GM12878 (cell line): Measurements from ENCODE around the gene SEBOX. TPM values are rescaled to one million over a fixed set of nuclear protein-coding genes. Genes with fewer than 3 reads are reported as not detected.

Experiments
- ATAC-seq: fragments of 200-7000 bp; cut with Tn5 transposase; 3 replicates; pipeline ENCODE4 v1.9.1; 2020; ENCODE audit warnings: mild to moderate bottlenecking, moderate library complexity
- BruUV-seq: library from RNA; stranded (reverse); fragments of 400-500 nt; replicated peaks from 2 replicates; lab custom pipeline; 2021; lab: Mats Ljungman, UMichigan
- CTCF ChIA-PET: fragments of 300-600 bp; sonication (Branson Sonifier 250); formaldehyde crosslinking; extraction: SDS; loops from one replicate; lab custom pipeline; 2021; ENCODE audit warnings: inconsistent platforms; lab: Yijun Ruan, JAX
- POLR2A ChIA-PET: fragments of 350-600 bp; formaldehyde crosslinking; extraction: SDS; loops from one replicate; lab custom pipeline; 2021; ENCODE audit warnings: inconsistent platforms; lab: Charles Lee
- RAD21 ChIA-PET: fragments of 300-600 bp; sonication (Branson Sonifier 250); formaldehyde crosslinking; loops from one replicate; lab custom pipeline; 2023; ENCODE audit warnings: antibody characterized with exemption; ENCODE audit not compliant: unreplicated experiment; lab: Charles Lee
- SMC1A ChIA-PET: fragments of 300-600 bp; sonication (Branson Sonifier 250); formaldehyde crosslinking; loops from one replicate; lab custom pipeline; 2023; ENCODE audit not compliant: unreplicated experiment, uncharacterized antibody; lab: Charles Lee
- DNase-seq: peaks from one replicate; pipeline ENCODE4 v3.0.0-alpha.2; 2011; ENCODE audit warnings: low read depth, low spot score
- FAIRE-seq: peaks from 3 replicates; lab custom pipeline; 2011; peaks lifted over from hg19 to GRCh38; lab: Jason Lieb, UNC
- H2AFZ ChIP-seq: 2 replicates; pipeline ENCODE4 v1.6.0; 2011; ENCODE audit warnings: low read depth, low read length, control low read depth; ENCODE audit not compliant: control insufficient read depth
- H3K27ac ChIP-seq: 2 replicates; pipeline ENCODE4 v1.5.1; 2011; ENCODE audit warnings: control low read depth; ENCODE audit not compliant: control insufficient read depth, insufficient read depth
- H3K27me3 ChIP-seq, 2 experiments: replicated peaks in 1 of 2; 2 replicates each; pipeline versions ENCODE4 v1.6.0 to v1.6.1; 2011; ENCODE audit warnings: low read length in 1 of 2; ENCODE audit not compliant: control insufficient read depth in 2 of 2, insufficient read depth in 2 of 2
- H3K36me3 ChIP-seq, 2 experiments: 2 replicates each; pipeline ENCODE4 v1.5.1; 2011; ENCODE audit warnings: low read length in 1 of 2; ENCODE audit not compliant: control insufficient read depth in 2 of 2, insufficient read depth in 2 of 2
- H3K4me1 ChIP-seq: 2 replicates; pipeline ENCODE4 v1.6.1; 2011; ENCODE audit warnings: mild to moderate bottlenecking, low read length, moderate library complexity, mixed read lengths; ENCODE audit not compliant: control insufficient read depth, insufficient read depth
- H3K4me2 ChIP-seq: 2 replicates; pipeline ENCODE4 v1.6.0; 2011; ENCODE audit warnings: control low read depth; ENCODE audit not compliant: control insufficient read depth, insufficient read depth
- H3K4me3 ChIP-seq: fragments of 200-600 bp; sonication (generic); 2 replicates; pipeline ENCODE4 v1.5.1; 2016
- H3K79me2 ChIP-seq: 2 replicates; pipeline ENCODE4 v1.6.0; 2011; ENCODE audit warnings: low read length; ENCODE audit not compliant: control insufficient read depth, insufficient read depth
- H3K9ac ChIP-seq: 2 replicates; pipeline ENCODE4 v1.8.0; 2011; ENCODE audit warnings: low read length, control low read depth, mixed read lengths; ENCODE audit not compliant: control insufficient read depth, insufficient read depth
- H3K9me3 ChIP-seq: replicated peaks from 3 replicates; pipeline ENCODE4 v1.5.1; 2011; ENCODE audit warnings: mild to moderate bottlenecking, low read length; ENCODE audit not compliant: control insufficient read depth, insufficient read depth
- H4K20me1 ChIP-seq: 2 replicates; pipeline ENCODE4 v1.6.0; 2011; ENCODE audit not compliant: control insufficient read depth, insufficient read depth
- BCL11A ChIP-seq: IDR thresholded peaks from 2 replicates; pipeline ENCODE4 v1.6.1; 2011; ENCODE audit warnings: low read depth, low read length
- BCLAF1 ChIP-seq: fragments of 450-650 bp; IDR thresholded peaks from 2 replicates; pipeline ENCODE4 v1.6.1; 2017; ENCODE audit warnings: antibody characterized with exemption, mild to moderate bottlenecking, moderate library complexity
- CBX5 ChIP-seq: sonication (generic); IDR thresholded peaks from 2 replicates; pipeline ENCODE4 v1.6.1; 2016; ENCODE audit warnings: low read depth, moderate library complexity, mild to moderate bottlenecking, inconsistent platforms
- EED ChIP-seq: sonication (generic); IDR thresholded peaks from 2 replicates; pipeline ENCODE4 v1.6.1; 2016; ENCODE audit warnings: antibody characterized with exemption, low read depth
- ESRRA ChIP-seq: IDR thresholded peaks from 2 replicates; pipeline ENCODE4 v1.6.1; 2012; ENCODE audit warnings: mild to moderate bottlenecking, low read length, improper control_type of control experiment
- IKZF1 ChIP-seq: fragments of 450-650 bp; conservative IDR thresholded peaks from 2 replicates; pipeline ENCODE4 v1.6.1; 2017; ENCODE audit warnings: antibody characterized with exemption, mild to moderate bottlenecking
- IRF4 ChIP-seq: IDR thresholded peaks from 2 replicates; pipeline ENCODE4 v1.6.1; 2011; ENCODE audit warnings: low read depth, low read length
- NBN ChIP-seq: fragments of 450-650 bp; IDR thresholded peaks from 2 replicates; pipeline ENCODE4 v1.6.1; 2016
- PRDM15 ChIP-seq: fragments of 450-650 bp; formaldehyde crosslinking; IDR thresholded peaks from 2 replicates; pipeline ENCODE4 v1.4.0; 2020; ENCODE audit warnings: mild to moderate bottlenecking, moderate library complexity
- SIX5 ChIP-seq: IDR thresholded peaks from 2 replicates; pipeline ENCODE4 v1.6.1; 2011; ENCODE audit warnings: mild to moderate bottlenecking, low read depth, low read length, moderate library complexity; ENCODE audit not compliant: severe bottlenecking
- SKIL ChIP-seq: fragments of 450-650 bp; IDR thresholded peaks from 2 replicates; pipeline ENCODE4 v1.6.1; 2017; ENCODE audit warnings: mild to moderate bottlenecking, low read depth, inconsistent platforms; ENCODE audit not compliant: poor library complexity, severe bottlenecking
- SREBF2 ChIP-seq: IDR thresholded peaks from 2 replicates; pipeline ENCODE4 v1.6.1; 2012; ENCODE audit warnings: mild to moderate bottlenecking, low read length
- STAT3 ChIP-seq: IDR thresholded peaks from 2 replicates; pipeline ENCODE4 v1.6.1; 2011; ENCODE audit warnings: low read depth, low read length, improper control_type of control experiment
- TCF3 ChIP-seq: IDR thresholded peaks from 2 replicates; pipeline ENCODE4 v1.6.1; 2012; ENCODE audit warnings: low read depth, mild to moderate bottlenecking, low read length, borderline replicate concordance; ENCODE audit not compliant: insufficient read depth
- TCF7 ChIP-seq: IDR thresholded peaks from 2 replicates; pipeline ENCODE4 v1.6.1; 2014; ENCODE audit warnings: antibody characterized with exemption, borderline replicate concordance
- ZSCAN29 ChIP-seq: fragments of 450-650 bp; IDR thresholded peaks from 2 replicates; pipeline ENCODE4 v1.6.1; 2017; ENCODE audit warnings: mild to moderate bottlenecking, moderate library complexity
- WGBS: methylation state at CpG from one replicate; pipeline ENCODE4 v1.1.6; 2016; ENCODE audit warnings: low lambda C conversion rate; ENCODE audit not compliant: insufficient replicate concordance, insufficient coverage; ENCODE audit errors: missing lambda C conversion rate; 5-methylcytosine and 5-hydroxymethylcytosine counted together
- in situ Hi-C: fragments of 300-500 bp; cut with MboI; formaldehyde crosslinking; loops from 9 replicates; pipeline ENCODE4 v1.14.3; 2018; ENCODE audit warnings: mixed read lengths
- intact Hi-C: fragments of 100-400 bp; cut with micrococcal nuclease; formaldehyde crosslinking; loops from one replicate; pipeline ENCODE4 v1.14.2; 2022; ENCODE audit not compliant: unreplicated experiment
- polyA plus RNA-seq, 11 experiments: library from polyadenylated mRNA; depleted of rRNA in 4 of 11; unstranded in 6 of 11; stranded (reverse) in 5 of 11; fragments of >200 nt; fragmentation: Nextera tagmentation in 4 of 11; fragmentation: Illumina TruSeq in 1 of 11; extraction: Ambion mirVana in 4 of 11; extraction: Trizol in 1 of 11; gene quantifications; 1 replicate in 1 of 11; 2 replicates in 10 of 11; pipeline versions ENCODE4 v1.2.1 to v1.2.3, GENCODE V29; 2011 to 2016; ENCODE audit warnings: inconsistent platforms in 2 of 11, missing spikeins in 2 of 11, low read depth in 1 of 11
- total RNA-seq, 4 experiments: library from RNA; depleted of rRNA in 3 of 4; stranded (reverse); fragments of >200 nt in 3 of 4; fragmentation: Illumina TruSeq in 1 of 4; extraction: Trizol in 1 of 4; gene quantifications; 2 replicates each; pipeline versions ENCODE4 v1.2.1 to v1.2.3, GENCODE V29; 2013 to 2021

Gene SEBOX
- total and polyA plus RNA-seq, 10 of the 15 experiments (the other 5 are each of a cell fraction or from before 2014, with no cell fraction given) = not detected

- in situ Hi-C loops (no loop called here), intact Hi-C loops (no loop called here)
- Histone ChIP-seq H3K4me3 (no peak overlapping the region), H3K27me3 (no peaks in the 10 kb centered on the region), H3K9ac (no peak overlapping the region), H3K79me2 (peaks cover 2% of the 10 kb centered on the region; the same call in 1 of the 2 replicates), H3K27ac (no peak overlapping the region), H4K20me1 (no peaks in the 10 kb centered on the region), H3K4me2 (no peak overlapping the region), H3K9me3 (no peaks in the 10 kb centered on the region), H3K4me1 (no peaks in the 10 kb centered on the region), H3K36me3 (peaks cover 0 to 9% of the 10 kb centered on the region in 2 experiments; a peak in 2 of 4 replicates), H2AFZ (no peak overlapping the region)
- RAD21 ChIA-PET = no interaction called here
- CTCF ChIA-PET = no interaction called here
- no TSS peak for BruUV-seq
- TF ChIP-seq IKZF1 (no peak), SIX5 (no peak), SKIL (no peak), STAT3 (no peak), NBN (no peak), ZSCAN29 (no peak), CBX5 (no peak), EED (no peak), BCL11A (no peak), TCF7 (no peak), TCF3 (no peak), BCLAF1 (no peak), ESRRA (no peak), SREBF2 (no peak), PRDM15 (CRISPR knock-in tag) (no peak), IRF4 (no peak)
- WGBS = 93% methylated on average over 11 of the region's 11 CpGs
- DNase-seq = no peak
- ATAC-seq = no peak
- SMC1A ChIA-PET = no interaction called here
- FAIRE-seq = no peak
- POLR2A ChIA-PET = no interaction called here
These were observed 23.1 kb upstream of the SEBOX start for GRCh38 chr17:28388106-28388505.
